HepG2 (cell line): ENCODE results near the gene MFSD2A.
"Not testable (repeated sequence)": the region's sequence is repeated elsewhere in the genome, so short reads cannot be mapped to it uniquely, and the experiment has no call there.

Experiments
- BHLHE40 ChIP-seq: IDR thresholded peaks from 2 replicates; pipeline ENCODE4 v1.6.1; 2011; ENCODE audit warnings: low read length, improper control_type of control experiment
- EP300 ChIP-seq, 3 experiments: sonication (generic) in 1 of 3; formaldehyde crosslinking in 1 of 3; IDR thresholded peaks; 2 replicates each; pipeline versions ENCODE4 v1.5.1 to v1.6.1; 2011 to 2020; ENCODE audit warnings: low read depth in 2 of 3, low read length in 2 of 3, borderline replicate concordance in 1 of 3, improper control_type of control experiment in 1 of 3, mild to moderate bottlenecking in 1 of 3, missing genetic modification reagents in 1 of 3, moderate library complexity in 1 of 3
- JUN ChIP-seq: sonication (generic); formaldehyde crosslinking; IDR thresholded peaks from 2 replicates; pipeline ENCODE4 v1.4.0; 2020; ENCODE audit warnings: mild to moderate bottlenecking, missing genetic modification reagents
- SRSF9 ChIP-seq: fragments of 200-400 bp; formaldehyde crosslinking; IDR thresholded peaks from 2 replicates; pipeline ENCODE4 v1.6.1; 2018; ENCODE audit warnings: borderline replicate concordance, mild to moderate bottlenecking, low read depth, low read length; ENCODE audit not compliant: insufficient read depth, poor library complexity, severe bottlenecking
- TF ChIP-seq, protein P1 (sequence below): sonication (generic); formaldehyde crosslinking; IDR thresholded peaks from 2 replicates; pipeline ENCODE4 v1.4.0; 2020; ENCODE audit warnings: mild to moderate bottlenecking, missing genetic modification reagents

DNA sequence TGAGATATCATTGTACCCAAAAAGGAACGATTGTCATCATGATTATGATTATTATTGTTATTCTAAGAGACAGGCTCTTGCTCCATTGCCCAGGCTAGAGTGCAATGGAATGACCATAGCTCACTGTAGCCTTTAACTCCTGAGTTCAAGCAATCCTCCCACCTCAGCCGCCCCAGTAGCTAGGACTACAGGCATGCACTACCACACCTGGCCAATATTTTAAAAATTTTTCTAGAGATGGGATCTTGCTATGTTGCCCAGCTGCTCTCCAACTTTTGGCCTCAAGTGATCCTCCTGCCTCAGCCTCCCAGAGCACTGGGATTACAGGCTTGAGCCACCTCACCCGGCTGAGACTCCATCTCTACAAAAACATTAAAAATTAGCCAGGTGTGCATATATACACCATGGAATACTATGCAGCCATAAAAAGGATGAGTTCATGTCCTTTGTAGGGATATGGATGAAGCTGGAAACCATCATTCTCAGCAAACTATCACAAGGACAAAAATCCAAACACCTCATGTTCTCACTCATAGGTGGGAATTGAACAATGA lies 52.6 kb downstream of the MFSD2A start:
- not testable (repeated sequence) for TF ChIP-seq JUN; EP300 (IDR thresholded peaks at IDR 0.05; ENCODE audit: low read depth in 2 of 2, low read length in 2 of 2); EP300 (CRISPR knock-in tag; IDR thresholded peaks at IDR 0.05; ENCODE audit: borderline replicate concordance); BHLHE40; SRSF9
- TF ChIP-seq, protein P1, sequence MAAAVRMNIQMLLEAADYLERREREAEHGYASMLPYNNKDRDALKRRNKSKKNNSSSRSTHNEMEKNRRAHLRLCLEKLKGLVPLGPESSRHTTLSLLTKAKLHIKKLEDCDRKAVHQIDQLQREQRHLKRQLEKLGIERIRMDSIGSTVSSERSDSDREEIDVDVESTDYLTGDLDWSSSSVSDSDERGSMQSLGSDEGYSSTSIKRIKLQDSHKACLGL (CRISPR knock-in tag) = not testable (repeated sequence)
